ENCODE measurements around the gene GSDME.

Gene GSDME

DNA sequence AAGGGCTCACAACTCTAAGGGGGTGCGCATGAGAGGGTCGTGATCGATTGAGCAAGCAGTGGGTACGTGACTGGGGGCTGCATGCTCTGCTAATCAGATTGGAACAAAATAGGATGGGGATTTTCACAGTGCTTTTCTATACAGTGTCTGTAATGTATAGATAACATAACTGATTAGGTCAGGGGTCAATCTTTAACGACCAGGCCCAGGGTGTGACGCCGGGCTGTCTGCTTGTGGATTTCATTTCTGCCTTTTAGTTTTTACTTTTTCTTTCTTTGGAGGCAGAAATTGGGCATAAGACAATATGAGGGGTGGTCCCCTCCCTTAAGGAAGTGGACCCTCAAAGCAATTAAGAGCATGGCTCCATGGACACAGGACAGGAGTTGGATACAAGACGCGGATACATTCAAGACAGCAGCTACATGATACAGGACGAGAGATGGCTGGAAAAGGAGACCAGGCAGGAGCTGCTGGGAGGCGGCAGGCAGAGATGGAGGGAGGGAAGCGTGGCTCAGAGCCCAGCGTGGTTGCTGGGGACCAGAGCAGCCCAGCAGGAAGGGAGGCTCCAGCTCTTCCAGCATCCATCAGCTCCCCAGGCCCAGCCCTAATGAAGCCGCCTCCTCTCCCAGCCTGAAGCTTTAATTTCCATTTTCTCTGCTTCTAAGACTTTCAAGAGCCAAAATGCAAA lies 31.6 kb downstream of the GSDME start:
- Histone ChIP-seq H3K4me2 (no peak overlapping the region), H3K4me3 (IDR thresholded peaks at IDR 0.05; ENCODE audit: insufficient read depth, low read depth, low read length) (no peak overlapping the region), H3K79me2 (ENCODE audit: insufficient read depth, low read depth) (no peaks in the 10 kb centered on the region), H3K27me3 (ENCODE audit: insufficient read depth, low read depth) (no peaks in the 10 kb centered on the region), H3K9ac (no peak overlapping the region), H3K36me3 (ENCODE audit: insufficient read depth) (no peaks in the 10 kb centered on the region), H3K27ac (no peak overlapping the region), H3K4me1 (ENCODE audit: low read depth, poor library complexity, severe bottlenecking) (peaks cover 5% of the 10 kb centered on the region), H4K20me1 (ENCODE audit: insufficient read depth) (no peaks in the 10 kb centered on the region), H2AFZ (ENCODE audit: low read depth) (no peak overlapping the region)
- TF ChIP-seq, protein P1, sequence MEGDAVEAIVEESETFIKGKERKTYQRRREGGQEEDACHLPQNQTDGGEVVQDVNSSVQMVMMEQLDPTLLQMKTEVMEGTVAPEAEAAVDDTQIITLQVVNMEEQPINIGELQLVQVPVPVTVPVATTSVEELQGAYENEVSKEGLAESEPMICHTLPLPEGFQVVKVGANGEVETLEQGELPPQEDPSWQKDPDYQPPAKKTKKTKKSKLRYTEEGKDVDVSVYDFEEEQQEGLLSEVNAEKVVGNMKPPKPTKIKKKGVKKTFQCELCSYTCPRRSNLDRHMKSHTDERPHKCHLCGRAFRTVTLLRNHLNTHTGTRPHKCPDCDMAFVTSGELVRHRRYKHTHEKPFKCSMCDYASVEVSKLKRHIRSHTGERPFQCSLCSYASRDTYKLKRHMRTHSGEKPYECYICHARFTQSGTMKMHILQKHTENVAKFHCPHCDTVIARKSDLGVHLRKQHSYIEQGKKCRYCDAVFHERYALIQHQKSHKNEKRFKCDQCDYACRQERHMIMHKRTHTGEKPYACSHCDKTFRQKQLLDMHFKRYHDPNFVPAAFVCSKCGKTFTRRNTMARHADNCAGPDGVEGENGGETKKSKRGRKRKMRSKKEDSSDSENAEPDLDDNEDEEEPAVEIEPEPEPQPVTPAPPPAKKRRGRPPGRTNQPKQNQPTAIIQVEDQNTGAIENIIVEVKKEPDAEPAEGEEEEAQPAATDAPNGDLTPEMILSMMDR (conservative IDR thresholded peaks at IDR 0.05; ENCODE audit: low read depth, low read length): no peak

DNA sequence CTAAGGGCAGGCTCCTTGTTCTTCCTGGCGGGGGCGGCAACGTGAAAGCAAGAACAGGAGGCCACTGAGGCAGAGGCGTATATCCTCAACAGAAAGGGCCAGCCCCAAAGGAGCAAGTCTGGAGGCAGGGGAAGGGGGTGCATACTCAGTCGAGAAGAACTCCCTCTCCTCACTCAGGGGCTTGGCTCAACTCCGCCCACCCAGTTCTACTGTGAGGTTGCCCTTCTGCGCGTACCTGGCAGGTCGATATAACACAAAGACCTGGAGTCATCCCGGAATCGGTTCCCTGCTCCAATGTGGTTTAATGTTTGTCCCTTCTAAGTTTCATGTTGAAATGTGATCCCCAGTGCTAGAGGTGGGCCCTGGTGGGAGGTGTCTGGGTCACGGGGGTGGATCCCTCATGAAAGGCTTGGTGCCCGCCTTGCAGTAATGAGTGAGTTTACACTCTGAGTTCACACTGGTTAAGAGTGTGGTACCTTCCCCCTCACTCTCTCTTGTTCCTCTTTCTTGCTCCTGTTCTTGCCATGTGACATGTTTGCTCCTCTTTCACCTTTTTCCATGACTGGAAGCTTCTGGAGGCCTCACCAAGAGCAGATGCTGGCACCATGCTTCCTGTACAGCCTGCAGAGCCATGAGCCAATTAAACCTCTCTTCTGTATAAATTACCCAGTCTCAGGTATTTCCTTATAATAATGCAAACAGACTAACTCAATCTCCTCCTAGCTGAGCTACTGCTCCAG lies 32.6 kb downstream of the GSDME start:
- peaks cover 5% of the 10 kb centered on the region for H3K4me1 ChIP-seq (ENCODE audit: low read depth, poor library complexity, severe bottlenecking)
- TF ChIP-seq, protein P1 (conservative IDR thresholded peaks at IDR 0.05; ENCODE audit: low read depth, low read length): no peak
- no peaks in the 10 kb centered on the region for H4K20me1 ChIP-seq (ENCODE audit: insufficient read depth)

DNA sequence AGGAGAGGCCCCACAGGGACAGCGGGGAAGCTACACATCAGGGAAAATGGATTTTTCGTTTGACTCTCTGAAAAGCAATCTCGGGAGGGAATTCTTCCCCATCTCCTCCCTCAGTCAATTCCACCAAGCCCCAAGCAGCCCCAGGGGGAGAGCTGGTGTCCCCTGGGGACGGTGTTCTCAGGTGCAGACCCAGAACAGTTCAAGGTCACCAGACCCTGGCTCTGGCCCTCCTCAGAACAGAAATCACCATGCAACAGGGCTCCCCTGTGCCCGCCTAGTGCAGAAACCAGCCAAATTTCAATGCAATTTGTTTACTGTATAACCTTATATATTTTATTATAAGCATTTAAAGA lies 34.1 kb downstream of the GSDME start:
- Histone ChIP-seq H3K4me3 (IDR thresholded peaks at IDR 0.05; ENCODE audit: insufficient read depth, low read depth, low read length) (no peak overlapping the region), H3K9ac (no peak overlapping the region), H3K79me2 (ENCODE audit: insufficient read depth, low read depth) (no peaks in the 10 kb centered on the region), H2AFZ (ENCODE audit: low read depth) (no peak overlapping the region), H3K4me2 (no peak overlapping the region), H3K27me3 (ENCODE audit: insufficient read depth, low read depth) (no peaks in the 10 kb centered on the region), H4K20me1 (ENCODE audit: insufficient read depth) (no peaks in the 10 kb centered on the region), H3K4me1 (ENCODE audit: low read depth, poor library complexity, severe bottlenecking) (no peaks in the 10 kb centered on the region), H3K27ac (no peak overlapping the region), H3K36me3 (ENCODE audit: insufficient read depth) (no peaks in the 10 kb centered on the region)
- TF ChIP-seq, protein P1 (conservative IDR thresholded peaks at IDR 0.05; ENCODE audit: low read depth, low read length): no peak; the same call in 1 of the 2 replicates

More for the DNA sequence above, 32.6 kb downstream of the GSDME start:
- Histone ChIP-seq H3K79me2 (ENCODE audit: insufficient read depth, low read depth) (no peaks in the 10 kb centered on the region), H3K9ac (no peak overlapping the region), H3K27ac (no peak overlapping the region), H3K27me3 (ENCODE audit: insufficient read depth, low read depth) (no peaks in the 10 kb centered on the region), H2AFZ (ENCODE audit: low read depth) (no peak overlapping the region), H3K36me3 (ENCODE audit: insufficient read depth) (no peaks in the 10 kb centered on the region), H3K4me3 (IDR thresholded peaks at IDR 0.05; ENCODE audit: insufficient read depth, low read depth, low read length) (no peak overlapping the region), H3K4me2 (no peak overlapping the region)

DNA sequence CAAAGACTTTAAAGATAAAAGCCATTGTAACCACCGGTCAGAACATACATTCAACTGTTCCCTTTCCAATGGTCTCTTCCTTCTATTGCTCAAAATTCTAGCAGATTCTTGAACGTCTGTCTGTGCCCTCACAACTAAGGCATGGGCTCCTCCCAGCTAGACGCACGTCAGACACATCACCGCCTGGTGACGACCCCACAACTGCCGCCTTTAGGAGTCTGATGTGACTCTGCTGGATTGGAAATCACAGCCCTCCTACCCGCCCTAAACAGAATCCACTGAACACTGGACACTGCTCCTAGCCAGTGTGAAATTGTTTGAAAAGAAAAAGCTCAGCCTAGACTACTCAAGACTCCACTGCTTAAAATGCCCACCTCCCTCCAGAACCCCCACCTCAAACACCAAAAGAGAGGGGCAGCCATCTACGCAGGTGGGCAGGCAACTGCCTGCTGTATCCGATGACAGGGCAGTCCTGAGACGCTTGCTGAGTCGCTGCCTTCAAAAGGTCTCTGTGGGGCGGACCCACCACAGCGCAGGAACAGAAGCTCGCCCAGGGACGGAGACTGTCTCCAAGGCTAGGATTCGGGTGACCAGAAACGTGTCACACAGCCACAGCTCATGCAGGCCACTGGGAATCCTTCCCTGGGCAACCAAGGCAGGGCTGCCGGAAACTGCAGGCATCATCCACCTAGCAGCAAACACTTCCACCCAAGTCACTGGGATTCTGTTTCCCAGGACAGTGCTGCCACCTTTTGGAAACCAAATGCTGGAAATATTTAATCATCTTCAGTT lies 34.7 kb downstream of the GSDME start:
- H2AFZ ChIP-seq (ENCODE audit: low read depth): no peak overlapping the region
- H3K36me3 ChIP-seq (ENCODE audit: insufficient read depth): no peaks in the 10 kb centered on the region
- no peaks in the 10 kb centered on the region for H4K20me1 ChIP-seq (ENCODE audit: insufficient read depth)
- no peak overlapping the region for H3K27ac ChIP-seq
- no peak overlapping the region for H3K4me3 ChIP-seq (IDR thresholded peaks at IDR 0.05; ENCODE audit: insufficient read depth, low read depth, low read length)
- H3K4me2 ChIP-seq: no peak overlapping the region
- TF ChIP-seq, protein P1 (conservative IDR thresholded peaks at IDR 0.05; ENCODE audit: low read depth, low read length): no peak
- H3K9ac ChIP-seq: no peak overlapping the region
- no peaks in the 10 kb centered on the region for H3K4me1 ChIP-seq (ENCODE audit: low read depth, poor library complexity, severe bottlenecking)
- H3K79me2 ChIP-seq (ENCODE audit: insufficient read depth, low read depth): no peaks in the 10 kb centered on the region
- no peaks in the 10 kb centered on the region for H3K27me3 ChIP-seq (ENCODE audit: insufficient read depth, low read depth)

Measured in KMS-11 (cell line).